ENCODE results near the gene SMIM44. TPM values are rescaled to one million over a fixed set of nuclear protein-coding genes. Genes with fewer than 3 reads are reported as not detected.

SMIM44 gene
- total and polyA plus RNA-seq, 9 of the 15 experiments (the other 6 are each of a cell fraction or from before 2014, with no cell fraction given) = not detected

- ChIA-PET CTCF (ENCODE audit: low intra/inter-chr PET ratio) (no interaction called here), POLR2A (interaction anchor here (0.6 kb wide), 1 partner anchor 12 kb away, joined by 3 read pairs; no protein-coding TSS in a partner anchor)
- TF ChIP-seq PRDM10 (IDR thresholded peaks at IDR 0.05; ENCODE audit: partially characterized antibody) = peak; percentile 22
- no peak for TF ChIP-seq ETS2 (tag; IDR thresholded peaks at IDR 0.05; ENCODE audit: borderline replicate concordance, poor library complexity, severe bottlenecking)
Observed at GRCh38 chr19:3477951-3478350, 5.3 kb downstream of the SMIM44 start.

More at GRCh38 chr19:3477951-3478350, 5.3 kb downstream of the SMIM44 start:
- peaks cover 11 to 40% of the 10 kb centered on the region in 2 experiments for H3K4me1 ChIP-seq (replicated peaks in 1 of 2; ENCODE audit: control insufficient read depth in 2 of 2, insufficient read depth in 2 of 2, low read length in 2 of 2)
- peak overlapping the region; percentile 80 for H3K4me2 ChIP-seq (ENCODE audit: insufficient read depth, low read length)
- no TSS peak for BruUV-seq (replicated peaks)
- peak overlapping the region; percentile 74 for H2AFZ ChIP-seq (ENCODE audit: low read depth, low read length)
- intact Hi-C loops (cut with micrococcal nuclease) (no loop called here), in situ Hi-C loops (cut with MboI) (no loop called here)
- H3K4me3 ChIP-seq = peak overlapping the region; percentile 43; the same call in 1 of the 2 replicates
- ATAC-seq (no peak), DNase-seq (ENCODE audit: extremely low read depth in 1 of 4, low spot score in 3 of 4) (peak in 1 of 4 experiments; percentile 42), FAIRE-seq (peak; percentile 61)
- no peaks in the 10 kb centered on the region for H3K9me3 ChIP-seq (replicated peaks; ENCODE audit: control insufficient read depth, insufficient read depth, low read depth, low read length)
- 0 out of 3 replicates have a peak overlapping the region, but pooled peaks have one; percentile 17 for H3K27ac ChIP-seq (ENCODE audit: extremely low read depth, low read depth, low read length)
- no peaks in the 10 kb centered on the region for H3K36me3 ChIP-seq (ENCODE audit: control insufficient read depth, insufficient read depth, low read length)
- no peaks in the 10 kb centered on the region for H3K9me1 ChIP-seq (ENCODE audit: control insufficient read depth, insufficient read depth, low read length)
- H3K27me3 ChIP-seq (ENCODE audit: control insufficient read depth in 2 of 2, insufficient read depth in 2 of 2, low read length in 2 of 2) = peaks cover 17 to 19% of the 10 kb centered on the region in 2 experiments; a peak in 3 of 5 replicates
- WGBS (ENCODE audit: insufficient coverage, low coverage, missing lambda C conversion rate) = 0% methylated on average over 2 of the region's 2 CpGs
- peaks cover 8% of the 10 kb centered on the region; the same call in 1 of the 2 replicates for H4K20me1 ChIP-seq (replicated peaks; ENCODE audit: control insufficient read depth, insufficient read depth, low read length)
- peak overlapping the region; percentile 43 to 51; a peak in 2 of 4 replicates for H3K9ac ChIP-seq (ENCODE audit: insufficient read depth in 1 of 2, low read depth in 2 of 2, low read length in 2 of 2)
- no peaks in the 10 kb centered on the region for H3K79me2 ChIP-seq (ENCODE audit: control insufficient read depth, insufficient read depth, low read length)

Measured in K562 (cell line).